Cortex of kidney (tissue), 1 donor: ENCODE results near the gene FOXRED1.

ENCODE experiments used
- DNase-seq: peaks from one replicate; lab custom pipeline; 2025; lab: John Stamatoyannopoulos, UW

Gene FOXRED1

GRCh38 chr11:126311401-126312291 is 42.7 kb downstream of the FOXRED1 start:
- DNase-seq, result no peak

GRCh38 chr11:126312961-126313360 is 44.0 kb downstream of the FOXRED1 start:
- DNase-seq, result no peak

GRCh38 chr11:126313826-126314225 is 44.9 kb downstream of the FOXRED1 start:
- no peak for DNase-seq

GRCh38 chr11:126317432-126317755 is 48.4 kb downstream of the FOXRED1 start:
- DNase-seq, result no peak

GRCh38 chr11:126317756-126318573 is 49.0 kb downstream of the FOXRED1 start:
- DNase-seq, result no peak

GRCh38 chr11:126318574-126319373 is 49.8 kb downstream of the FOXRED1 start:
- DNase-seq, result no peak

- no peak for DNase-seq
Observed at GRCh38 chr11:126319374-126319740, 50.4 kb downstream of the FOXRED1 start.

GRCh38 chr11:126322996-126323395 is 54.0 kb downstream of the FOXRED1 start:
- DNase-seq, result no peak

GRCh38 chr11:126327281-126328000 is 58.5 kb downstream of the FOXRED1 start:
- DNase-seq, result no peak
